Measurements from ENCODE around the gene PPP2R5E.
"Not testable (repeated sequence)": the region's sequence is repeated elsewhere in the genome, so short reads cannot be mapped to it uniquely, and the experiment has no call there.

PPP2R5E gene

DNA sequence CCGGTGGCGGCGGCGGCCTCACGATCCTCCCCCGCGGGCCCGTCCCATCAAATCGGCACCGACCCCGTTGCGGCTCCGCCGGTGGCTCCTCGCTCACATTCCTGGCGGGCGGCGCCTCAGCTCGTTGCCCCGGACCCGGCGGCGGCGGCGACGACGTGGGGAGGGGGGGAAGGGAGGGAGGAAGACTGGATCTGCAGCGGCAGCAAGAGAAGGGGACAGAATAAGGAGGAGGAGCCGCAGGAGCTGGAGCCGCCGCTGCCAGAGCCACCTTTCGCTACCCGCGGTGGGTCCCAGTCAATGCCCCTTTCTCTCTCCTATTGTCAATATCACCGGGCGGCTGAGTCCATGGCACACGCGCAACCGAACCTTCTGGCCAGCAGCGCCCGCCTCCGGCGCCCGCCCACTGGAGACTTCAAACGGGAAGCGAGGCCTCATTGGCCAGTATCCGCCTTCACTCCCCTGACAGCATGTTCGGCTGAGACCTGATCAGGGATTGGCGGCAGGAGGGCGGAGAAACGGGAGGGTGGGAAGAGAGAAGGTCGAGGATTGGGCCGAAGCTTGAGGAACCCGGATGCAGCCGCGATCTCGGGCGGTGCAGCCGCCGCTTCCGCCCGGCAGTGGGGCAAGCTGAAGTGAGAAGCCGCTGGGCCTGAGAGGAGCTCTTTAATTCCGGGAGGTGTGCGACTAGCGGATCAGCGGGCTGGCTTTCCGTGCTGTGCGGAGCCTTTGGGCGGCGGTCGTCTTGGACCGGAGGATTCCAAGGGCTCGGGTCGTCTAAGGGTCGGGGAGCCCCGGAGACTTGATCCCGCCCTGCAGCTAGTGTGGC, at the start of gene PPP2R5E:
PPP2R5E (minus strand) TSS at position 378 of the 826 bp plus-strand sequence. CDS start 3,692 bp downstream, outside the sequence.
- peak; percentile 99 for DNase-seq

DNA sequence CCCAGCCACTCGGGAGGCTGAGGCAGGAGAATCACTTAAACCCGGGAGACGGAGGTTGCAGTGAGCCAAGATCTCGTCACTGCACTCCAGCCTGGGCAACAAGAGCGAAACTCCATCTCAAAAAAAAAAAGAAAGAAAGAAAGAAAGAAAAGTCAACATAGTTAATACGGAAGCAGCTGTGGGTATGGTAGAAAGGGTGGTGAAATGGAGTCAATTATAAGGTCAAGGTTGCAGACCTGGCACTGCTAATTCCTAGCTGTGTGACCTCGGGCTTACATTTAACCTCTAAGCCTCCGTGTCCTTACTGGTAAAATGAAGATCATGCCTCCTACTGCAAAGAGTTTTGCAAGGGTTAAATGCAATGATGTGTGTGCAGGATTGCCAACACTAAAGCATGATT, 39.9 kb upstream of the PPP2R5E start:
- DNase-seq, result not testable (repeated sequence)

DNA sequence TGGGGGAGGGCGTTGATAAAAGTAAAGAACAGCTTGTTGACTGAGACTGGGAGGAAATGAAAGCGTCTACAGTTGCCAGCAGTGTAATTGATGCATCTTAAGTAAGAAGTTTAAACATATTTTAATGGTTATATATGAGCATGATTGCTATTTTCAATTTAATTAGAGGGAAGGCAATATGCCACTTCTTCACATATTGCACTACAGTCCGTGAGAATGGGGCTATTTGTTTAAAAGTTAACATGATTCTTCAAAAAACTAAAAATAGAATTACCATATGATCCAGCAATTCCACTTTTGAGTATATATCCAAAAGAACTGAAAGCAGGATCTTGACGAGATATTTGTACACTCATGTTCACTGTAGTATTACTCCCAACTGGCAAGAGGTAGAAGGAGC, 38.3 kb upstream of the PPP2R5E start:
- DNase-seq, result no peak

DNA sequence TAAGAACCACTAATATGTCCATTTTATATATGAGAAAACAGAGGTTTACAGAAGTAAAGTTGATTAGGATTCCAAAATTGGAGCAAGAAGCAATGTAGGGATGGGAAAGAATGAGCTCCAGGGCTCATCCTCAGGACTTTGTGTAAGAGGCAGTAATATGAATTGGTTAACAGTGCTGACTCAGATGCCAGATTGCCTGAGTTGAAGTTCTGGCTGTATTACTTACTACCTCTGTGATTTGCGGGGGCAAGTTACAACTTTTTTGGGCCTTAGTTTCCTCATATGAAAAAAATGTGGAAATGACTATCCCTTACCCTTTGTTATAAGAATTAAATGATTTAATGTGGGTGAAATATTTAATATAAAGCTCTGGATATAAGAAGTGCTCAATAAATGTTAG, 35.1 kb upstream of the PPP2R5E start:
- DNase-seq, result no peak

DNA sequence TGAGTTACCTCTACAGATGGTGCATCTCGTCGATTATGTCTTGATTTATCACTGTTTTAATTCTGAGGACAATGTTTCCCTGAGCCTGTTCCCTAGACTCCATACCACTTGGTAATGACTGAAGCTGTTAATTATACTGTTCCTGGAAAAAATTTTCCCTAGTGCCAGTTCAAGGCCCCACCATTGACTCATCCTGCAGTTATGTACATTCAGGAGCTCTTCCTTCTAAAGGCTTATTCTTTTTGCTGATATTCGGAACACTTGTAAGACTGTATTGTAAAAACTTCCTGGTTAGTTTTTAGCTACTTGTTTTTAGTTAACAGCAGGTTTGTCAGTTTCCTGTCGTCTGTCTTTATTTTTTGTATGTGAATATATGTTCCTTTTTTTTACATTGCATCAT, 30.4 kb upstream of the PPP2R5E start:
- DNase-seq, result peak; percentile 44

DNA sequence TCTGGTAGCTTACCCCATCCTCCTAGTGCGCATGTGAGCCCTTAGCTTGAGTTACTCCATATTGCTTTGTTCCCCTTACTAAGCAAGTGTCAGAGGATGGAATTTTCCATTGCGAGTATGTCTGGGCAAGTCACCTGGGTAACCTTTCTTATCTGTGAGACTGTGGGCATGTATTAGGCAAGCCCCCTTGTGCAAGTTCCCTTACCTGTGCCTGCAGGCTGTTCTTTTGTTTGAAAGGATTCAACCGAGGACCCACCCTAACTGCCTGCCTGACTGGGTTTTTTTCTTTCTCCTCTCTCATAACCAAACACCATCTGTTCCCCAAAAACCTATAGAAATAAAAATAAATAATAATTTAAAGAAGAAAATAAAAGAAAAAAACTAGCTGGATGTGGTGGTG, 22.3 kb upstream of the PPP2R5E start:
- no peak for DNase-seq

DNA sequence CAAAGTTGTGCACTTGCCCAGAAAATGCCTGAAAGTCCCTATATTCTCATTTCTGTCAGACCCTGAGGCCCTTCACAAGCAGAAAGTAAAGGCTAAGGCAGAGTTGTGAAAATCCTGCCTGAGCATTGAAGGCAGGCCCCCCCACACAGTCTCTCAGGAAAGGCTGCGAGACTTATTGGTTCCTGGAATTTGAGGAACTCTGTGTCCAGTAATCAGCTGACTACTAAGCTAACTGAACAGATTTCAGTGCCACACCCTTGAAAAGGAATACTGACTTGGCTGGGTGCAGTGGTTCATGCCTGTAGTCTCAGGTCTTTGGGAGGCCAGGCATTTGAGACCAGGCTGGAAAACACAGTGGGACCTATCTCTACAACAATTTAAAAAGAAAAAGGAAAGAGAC, 21.1 kb upstream of the PPP2R5E start:
- peak; percentile 6 for DNase-seq

DNA sequence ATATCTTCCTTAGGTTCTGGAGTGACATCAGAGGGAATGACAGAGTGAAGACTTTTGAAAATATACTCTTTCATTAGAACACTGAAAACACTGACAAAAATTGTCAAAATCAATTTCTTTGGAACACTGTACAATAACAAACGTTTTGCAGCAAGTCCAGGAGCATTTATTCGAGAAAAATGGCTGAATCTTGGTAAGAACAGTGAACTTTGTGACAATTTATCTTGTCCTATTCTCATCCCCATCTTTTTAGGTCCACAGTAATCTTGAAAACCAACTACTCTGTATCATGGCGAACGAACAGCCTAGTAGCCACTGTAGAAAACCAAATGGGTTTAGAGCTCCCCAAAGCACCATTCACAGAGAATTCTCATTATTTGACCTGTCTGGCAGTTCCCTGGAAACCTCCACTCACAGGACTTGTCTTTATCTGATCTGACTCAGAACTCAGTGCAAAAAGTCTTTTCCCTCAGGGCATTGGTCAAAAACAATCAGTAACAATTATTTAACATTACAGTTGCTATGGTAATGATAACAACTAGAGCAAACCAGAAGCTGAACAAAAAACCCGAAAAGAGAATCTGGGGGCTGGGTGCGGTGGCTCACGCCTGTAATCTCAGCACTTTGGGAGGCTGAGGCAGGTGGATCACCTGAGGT, 20.3 kb upstream of the PPP2R5E start:
- DNase-seq, result peak; percentile 11

DNA sequence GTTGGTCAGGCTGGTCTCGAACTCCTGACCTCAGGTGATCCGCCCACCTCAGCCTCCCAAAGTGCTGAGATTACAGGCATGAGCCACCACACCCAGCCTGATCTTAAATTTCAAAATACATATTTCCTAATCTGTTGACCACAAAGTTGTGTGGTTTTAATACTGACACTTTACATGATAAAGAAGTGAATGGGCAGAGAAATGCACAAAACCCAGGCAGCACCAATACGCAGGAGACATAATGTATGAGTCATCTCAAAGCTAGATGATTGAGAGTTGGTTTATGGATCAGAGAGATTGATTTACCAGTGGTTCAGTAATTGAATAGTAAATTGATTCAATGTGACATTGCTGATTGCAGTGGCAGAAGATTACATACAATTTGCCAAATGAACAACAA, 19.2 kb upstream of the PPP2R5E start:
- no peak for DNase-seq

DNA sequence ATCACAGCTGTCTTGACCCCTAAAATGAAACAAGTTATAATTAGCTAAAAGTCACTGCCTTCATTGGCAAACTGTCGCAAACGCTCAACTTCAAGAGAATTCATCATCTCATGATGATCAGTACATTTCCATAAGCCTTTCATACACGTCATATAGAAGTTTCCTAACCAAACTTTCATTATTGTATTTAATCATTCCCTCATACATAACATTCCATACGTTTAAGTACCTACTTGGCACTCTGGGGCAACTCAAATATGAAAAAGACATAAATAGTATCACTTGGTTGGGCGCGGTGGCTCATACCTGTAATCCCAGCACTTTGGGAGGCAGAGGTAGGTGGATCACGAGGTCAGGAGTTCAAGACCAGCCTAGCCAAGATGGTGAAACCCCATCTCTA, 12.4 kb upstream of the PPP2R5E start:
- DNase-seq, result no peak

DNA sequence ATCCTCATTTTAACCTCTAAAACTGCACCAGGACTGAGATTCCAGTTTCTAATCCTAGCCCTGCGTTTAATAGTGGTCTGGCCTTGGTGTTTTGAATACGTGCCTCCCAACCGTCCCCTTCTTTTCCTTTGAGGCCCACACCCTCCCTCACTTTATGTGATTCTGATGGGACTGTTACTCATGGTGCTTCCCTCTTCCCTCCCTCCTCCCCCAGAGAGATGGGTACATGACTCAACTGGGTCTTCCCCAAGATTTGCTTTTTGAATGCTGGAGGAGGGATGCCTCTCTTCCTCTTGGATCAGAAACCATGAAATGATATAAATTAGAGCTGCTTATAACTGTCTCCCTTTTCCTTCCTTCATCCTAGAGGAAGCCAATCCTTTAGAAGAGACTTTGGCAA, 8.2 kb upstream of the PPP2R5E start:
- peak; percentile 58 for DNase-seq

DNA sequence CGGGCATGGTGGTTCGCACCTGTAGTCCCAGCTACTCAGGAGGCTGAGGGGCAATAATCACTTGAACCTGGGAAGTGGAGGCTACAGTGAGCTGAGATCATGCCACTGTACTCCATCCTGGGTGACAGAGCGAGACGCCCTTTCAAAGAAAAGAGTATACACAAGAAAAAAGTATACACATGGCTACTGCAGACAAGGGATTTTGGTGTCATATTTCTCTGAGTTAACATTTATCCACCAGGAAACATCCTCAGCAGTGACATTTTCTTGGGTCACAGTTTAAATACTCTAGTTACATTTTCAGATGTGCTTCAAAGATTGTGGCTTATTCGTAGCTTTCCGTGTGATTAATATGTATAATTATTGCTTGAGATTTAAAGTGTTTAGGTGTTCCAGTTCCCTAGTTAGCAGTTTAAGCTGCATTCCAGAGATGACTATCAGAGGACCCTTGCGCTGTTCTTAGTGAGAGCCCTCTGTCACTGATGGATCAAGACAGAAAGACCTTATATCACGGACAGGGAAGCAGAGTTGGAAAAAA, 4.7 kb upstream of the PPP2R5E start:
- no peak for DNase-seq

DNA sequence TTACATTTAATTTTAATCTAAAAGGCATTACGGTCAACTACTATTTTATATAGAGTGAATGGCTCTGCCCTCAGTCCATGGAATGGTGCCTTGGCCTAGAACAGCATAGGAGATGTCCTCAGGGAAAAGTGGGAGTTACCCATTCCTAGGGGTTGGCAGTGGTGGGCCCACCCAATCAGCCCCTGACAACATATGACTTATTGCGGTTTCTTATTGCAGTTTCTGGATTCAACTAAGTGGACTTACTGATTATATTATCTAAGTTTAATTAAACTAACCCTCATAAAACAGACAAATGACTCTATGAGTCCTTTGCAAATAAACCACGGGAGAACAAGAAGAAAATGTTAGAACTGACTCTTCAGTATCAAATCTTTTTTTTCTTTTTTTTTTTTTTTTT, 2.3 kb upstream of the PPP2R5E start:
- DNase-seq, result no peak

DNA sequence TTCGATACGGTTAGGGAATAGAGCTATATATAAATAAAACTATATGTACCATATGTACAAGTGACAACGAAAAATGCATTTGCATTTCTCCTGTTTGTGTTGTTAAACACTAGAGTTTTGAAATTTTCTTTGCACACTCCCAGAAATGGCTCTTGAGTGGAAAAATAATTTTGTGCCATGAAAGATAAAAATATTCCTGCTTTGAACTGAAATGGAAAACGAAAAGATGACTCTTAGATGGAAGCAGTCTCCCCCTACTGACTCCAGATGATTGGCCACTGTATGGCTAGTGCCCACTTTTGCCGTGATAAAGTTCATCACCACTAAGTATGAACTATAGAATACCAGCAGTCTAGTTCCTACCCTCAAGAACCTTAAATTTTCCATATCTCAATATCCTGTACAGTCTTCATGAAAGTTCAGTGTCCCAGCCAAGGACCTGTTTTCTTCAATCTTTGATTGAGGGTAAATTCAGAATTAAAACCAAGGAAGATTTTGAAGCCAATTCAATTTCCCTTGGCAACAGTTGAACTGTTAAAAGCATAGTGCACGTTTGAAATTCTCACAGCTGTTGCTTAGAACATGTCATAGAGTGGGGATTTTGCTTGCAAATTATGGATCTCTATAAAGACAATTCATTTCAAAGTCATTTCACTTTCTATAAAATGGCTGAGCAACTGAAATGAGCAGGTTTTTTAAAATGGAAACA, 1.6 kb upstream of the PPP2R5E start:
- DNase-seq, result peak; percentile 14

DNA sequence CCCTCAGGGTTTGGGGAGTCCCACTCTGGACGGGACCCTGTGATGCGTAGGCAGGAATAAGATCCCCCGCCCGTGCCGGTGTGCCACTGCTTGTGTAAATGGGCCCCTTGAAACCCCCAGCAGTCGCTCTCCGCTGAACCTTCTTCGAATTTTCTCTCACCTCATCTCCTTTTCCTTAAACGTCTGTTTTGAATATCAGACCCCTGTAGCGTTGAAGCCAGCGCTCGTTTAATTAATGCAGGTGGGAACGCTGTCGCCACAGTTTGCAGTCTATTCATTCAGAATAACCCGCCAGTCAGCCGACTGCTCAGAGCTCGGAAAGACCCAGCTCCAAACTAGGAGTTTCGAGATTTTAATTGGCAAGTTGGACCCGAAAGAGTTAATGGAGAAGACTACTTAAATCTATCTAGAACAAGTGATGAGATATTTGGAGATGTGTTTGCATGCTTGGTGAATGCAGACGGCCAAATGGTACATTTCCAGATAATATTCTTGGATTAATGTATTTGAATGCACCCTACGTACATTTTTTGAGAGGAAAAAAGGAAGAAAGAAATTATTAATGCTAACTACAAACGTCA, 739 bp upstream of the PPP2R5E start:
- no peak for DNase-seq

DNA sequence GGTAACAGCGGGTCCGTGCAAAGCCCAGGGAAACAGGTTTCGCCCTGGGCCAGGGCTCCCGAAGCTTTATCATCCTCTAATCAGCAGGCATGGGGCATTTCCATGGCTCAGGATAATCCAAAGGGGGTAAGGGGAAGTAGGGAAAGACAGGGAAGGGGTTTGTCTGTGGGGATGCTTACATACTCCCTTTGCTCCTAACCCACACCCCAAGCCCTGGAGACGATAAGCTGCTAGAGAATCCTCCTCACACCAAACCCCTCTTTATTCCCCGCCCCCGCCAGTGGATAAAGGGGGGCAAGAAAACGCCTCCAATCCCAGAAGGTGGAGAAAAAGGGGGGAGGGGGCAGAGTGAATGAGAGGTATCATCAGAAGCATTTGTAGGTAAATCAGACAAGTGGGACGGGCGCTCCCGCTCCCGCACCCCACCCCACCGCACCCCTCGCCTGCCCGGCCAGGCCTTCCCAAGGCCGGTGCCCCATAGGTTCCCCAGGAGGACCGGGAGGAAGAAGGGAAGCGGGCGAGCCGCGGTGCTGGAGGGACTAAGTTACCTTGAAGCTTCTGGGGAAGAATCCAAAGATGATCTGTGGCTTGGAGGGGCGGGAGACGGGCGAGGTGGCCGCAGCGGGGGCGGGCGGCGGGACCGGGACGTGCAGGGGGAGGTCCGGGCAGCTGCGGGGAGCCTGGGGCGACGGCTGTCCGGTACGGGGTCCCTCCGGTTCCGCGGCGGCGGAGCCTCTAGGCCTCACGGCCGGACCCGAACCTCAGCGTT, 762 bp downstream of the PPP2R5E start:
- peak; percentile 13 for DNase-seq

DNA sequence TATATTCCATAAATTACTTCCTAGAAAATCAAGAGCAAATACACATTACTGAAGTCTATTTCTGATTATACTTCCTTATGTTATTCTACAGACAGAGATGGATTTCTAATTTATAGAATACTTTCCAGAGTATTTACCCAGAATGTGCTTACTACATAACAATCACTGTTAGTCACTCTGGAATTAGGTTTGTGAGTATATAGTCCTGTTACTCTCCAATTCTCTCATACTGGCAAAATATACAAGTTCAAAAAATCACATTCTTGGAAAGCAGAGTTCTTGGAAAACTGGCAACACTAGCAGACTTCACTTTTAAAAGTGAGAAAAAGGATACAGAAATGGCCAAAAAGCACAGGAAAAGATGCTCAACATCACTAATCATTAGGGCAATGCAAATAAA, 7.3 kb downstream of the PPP2R5E start:
- peak; percentile 4 for DNase-seq

DNA sequence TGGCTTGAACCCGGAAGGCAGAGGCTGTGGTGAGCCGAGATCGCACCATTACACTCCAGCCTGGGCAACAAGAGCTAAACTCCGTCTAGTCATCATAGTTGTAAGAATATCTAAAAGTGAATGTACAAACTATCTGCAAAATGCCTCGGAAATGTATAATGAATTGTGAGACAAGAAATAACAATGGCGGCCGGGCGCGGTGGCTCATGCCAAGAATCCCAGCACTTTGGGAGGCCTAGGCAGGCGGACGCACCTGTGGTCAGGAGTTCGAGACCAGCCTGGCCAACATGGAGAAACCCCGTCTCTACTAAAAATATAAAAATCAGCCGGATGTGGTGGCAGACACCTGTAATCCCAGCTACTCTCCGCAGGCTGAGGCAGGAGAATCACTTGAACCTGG, 9.7 kb downstream of the PPP2R5E start:
- DNase-seq, result no peak

DNA sequence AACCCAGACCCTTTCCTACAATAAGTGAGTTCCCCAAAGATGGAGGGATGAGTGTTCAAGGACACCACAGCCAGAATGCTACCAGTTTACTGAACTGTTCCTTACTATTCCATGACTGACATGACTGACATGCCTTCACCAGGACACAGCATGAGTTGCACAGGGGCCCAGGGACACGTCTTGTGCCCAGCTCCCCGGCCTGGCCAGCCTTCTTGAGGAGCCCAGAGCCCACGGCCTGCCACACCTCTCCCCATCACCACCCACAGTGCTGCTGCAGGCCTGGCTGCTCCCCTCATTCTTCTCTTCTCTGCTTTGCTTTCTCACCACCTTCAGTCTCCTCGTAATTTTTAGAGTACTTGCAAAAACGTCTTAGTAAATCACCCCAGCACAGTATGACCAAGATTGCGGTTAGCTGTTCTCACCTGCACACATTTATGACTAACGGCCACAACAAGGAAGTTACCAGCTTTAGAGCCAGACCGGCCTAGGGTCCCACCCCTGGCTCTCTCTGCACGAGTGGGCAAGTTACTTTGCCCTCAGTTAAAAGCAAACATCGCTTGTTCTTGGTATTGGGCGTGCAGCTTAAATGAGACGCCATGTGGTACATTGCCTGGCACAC, 18.5 kb downstream of the PPP2R5E start:
- DNase-seq, result no peak

DNA sequence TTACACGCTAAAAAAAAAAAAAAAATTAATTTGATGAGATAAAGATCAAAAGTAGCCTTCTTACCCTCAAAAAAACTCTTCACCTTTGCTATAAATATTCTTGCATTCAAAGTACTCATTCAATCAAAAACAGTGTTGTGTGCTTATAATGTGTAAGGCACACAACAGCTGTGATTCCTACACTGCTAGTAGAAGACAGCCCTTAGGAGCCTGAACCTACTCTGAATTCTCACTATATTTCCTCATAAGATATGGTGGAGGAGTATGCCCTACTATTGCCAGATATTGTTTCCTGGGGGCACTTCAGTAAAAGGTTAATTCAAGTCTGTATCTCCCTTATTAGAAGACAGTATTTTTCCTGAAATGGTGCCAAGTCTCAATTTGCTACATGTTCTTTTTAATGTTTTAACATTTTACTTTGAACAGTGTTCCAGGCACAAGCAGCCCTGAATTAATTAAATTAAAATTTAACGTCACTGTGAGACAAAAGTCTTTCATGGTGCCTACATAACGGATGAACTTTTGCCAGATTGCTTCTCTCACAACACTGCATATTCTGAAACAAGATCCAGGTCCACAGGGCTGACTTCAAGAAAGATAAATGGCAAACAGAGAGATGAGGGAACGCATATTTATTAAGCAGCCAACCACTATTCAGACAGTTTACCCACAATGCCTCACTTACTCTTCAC, 19.3 kb downstream of the PPP2R5E start:
- DNase-seq, result no peak

DNA sequence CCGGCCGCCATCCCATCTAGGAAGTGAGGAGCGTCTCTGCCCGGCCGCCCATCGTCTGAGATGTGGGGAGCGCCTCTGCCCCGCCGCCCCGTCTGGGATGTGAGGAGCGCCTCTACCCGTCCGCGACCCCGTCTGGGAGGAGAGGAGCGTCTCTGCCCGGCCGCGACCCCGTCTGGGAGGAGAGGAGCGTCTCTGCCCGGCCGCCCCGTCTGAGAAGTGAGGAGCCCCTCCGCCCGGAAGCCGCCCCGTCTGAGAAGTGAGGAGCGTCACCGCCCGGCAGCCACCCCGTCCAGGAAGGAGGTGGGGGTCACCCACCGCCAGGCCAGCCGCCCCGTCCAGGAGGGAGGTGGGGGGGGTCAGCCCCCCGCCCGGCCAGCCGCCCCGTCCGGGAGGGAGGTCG, 20.7 kb downstream of the PPP2R5E start:
- DNase-seq, result not testable (repeated sequence)

All from fibroblast of skin of right biceps (primary cell).